Measurements from ENCODE around the gene ALPG. TPM values are rescaled to one million over a fixed set of nuclear protein-coding genes. Genes with fewer than 3 reads are reported as not detected.

The ALPG gene
- total RNA-seq, 1 donor from 2014 or later: 2.4 TPM

- H3K36me3 Mint-ChIP-seq (ENCODE audit: unreplicated experiment): peaks cover 6% of the 10 kb centered on the region
- DNase-seq: peak; percentile 70
- peaks cover 15% of the 10 kb centered on the region for H3K27me3 Mint-ChIP-seq (ENCODE audit: unreplicated experiment)
- no peak overlapping the region for H3K27ac Mint-ChIP-seq (ENCODE audit: unreplicated experiment)
- peaks cover 2% of the 10 kb centered on the region for H3K4me1 Mint-ChIP-seq (ENCODE audit: low read depth, unreplicated experiment)
- H3K9me3 Mint-ChIP-seq (ENCODE audit: unreplicated experiment): peaks cover 4% of the 10 kb centered on the region
- TF ChIP-seq CTCF (IDR thresholded peaks at IDR 0.05; ENCODE audit: partially characterized antibody, unreplicated experiment): no peak
- peak overlapping the region; percentile 82 for H3K4me3 Mint-ChIP-seq (ENCODE audit: unreplicated experiment)
Observed at GRCh38 chr2:232418466-232419244, 12.0 kb downstream of the ALPG start.

DNA sequence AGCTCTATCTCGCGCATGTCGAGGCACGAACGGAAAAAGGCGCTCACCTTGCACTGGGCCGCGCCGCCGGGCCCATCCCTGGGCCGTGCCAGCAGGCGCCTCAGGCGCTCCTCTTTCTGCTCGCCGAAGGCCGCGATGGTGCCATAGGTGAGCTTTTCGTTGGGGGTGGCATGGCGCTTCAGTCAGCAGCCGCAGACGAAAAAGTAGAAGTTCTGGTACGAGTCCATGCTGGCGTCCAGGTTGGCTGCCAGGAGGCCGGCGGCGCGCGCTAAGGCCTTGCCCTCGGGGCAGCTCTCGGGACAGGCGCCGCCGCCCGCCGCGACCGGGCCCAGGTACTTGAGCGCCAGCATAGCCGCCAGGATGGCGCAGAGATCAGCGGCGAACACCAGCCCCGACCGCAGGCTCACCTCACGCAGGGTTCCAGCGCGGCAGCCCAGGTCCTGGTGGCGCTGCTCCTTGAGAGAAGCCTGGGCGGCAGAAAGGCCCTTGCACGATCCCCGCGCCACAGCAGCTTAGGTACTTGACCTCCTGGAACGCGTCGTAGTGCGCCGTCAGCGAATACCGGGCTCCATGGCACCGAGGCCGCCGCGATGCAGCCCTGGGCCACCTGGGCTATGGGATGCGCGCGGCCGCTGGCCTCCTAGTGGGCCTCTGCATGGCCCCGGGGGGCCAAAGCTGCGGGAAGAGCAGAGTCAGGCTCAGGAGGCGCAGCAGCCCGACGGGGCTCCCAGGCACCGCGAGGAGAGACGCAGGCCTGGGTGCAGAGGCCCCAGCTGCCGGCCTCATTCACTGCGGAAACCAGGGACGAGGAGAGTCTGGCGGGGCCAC is 12.8 kb downstream of the ALPG start:
- no peak overlapping the region for H3K27ac Mint-ChIP-seq (ENCODE audit: unreplicated experiment)
- TF ChIP-seq CTCF (IDR thresholded peaks at IDR 0.05; ENCODE audit: partially characterized antibody, unreplicated experiment): no peak

GRCh38 chr2:232420073-232420454 is 13.4 kb downstream of the ALPG start:
- H3K27me3 Mint-ChIP-seq (ENCODE audit: unreplicated experiment): peaks cover 18% of the 10 kb centered on the region
- H3K27ac Mint-ChIP-seq (ENCODE audit: unreplicated experiment): no peak overlapping the region
- peak overlapping the region; percentile 68 for H3K4me3 Mint-ChIP-seq (ENCODE audit: unreplicated experiment)
- H3K36me3 Mint-ChIP-seq (ENCODE audit: unreplicated experiment): peaks cover 6% of the 10 kb centered on the region
- peaks cover 5% of the 10 kb centered on the region for H3K9me3 Mint-ChIP-seq (ENCODE audit: unreplicated experiment)
- peaks cover 2% of the 10 kb centered on the region for H3K4me1 Mint-ChIP-seq (ENCODE audit: low read depth, unreplicated experiment)
- TF ChIP-seq CTCF (IDR thresholded peaks at IDR 0.05; ENCODE audit: partially characterized antibody, unreplicated experiment): no peak
- DNase-seq: no peak

More for the DNA sequence above, 12.8 kb downstream of the ALPG start:
- peaks cover 6% of the 10 kb centered on the region for H3K36me3 Mint-ChIP-seq (ENCODE audit: unreplicated experiment)
- peak overlapping the region; percentile 82 for H3K4me3 Mint-ChIP-seq (ENCODE audit: unreplicated experiment)
- peaks cover 18% of the 10 kb centered on the region for H3K27me3 Mint-ChIP-seq (ENCODE audit: unreplicated experiment)
- DNase-seq: no peak
- peaks cover 2% of the 10 kb centered on the region for H3K4me1 Mint-ChIP-seq (ENCODE audit: low read depth, unreplicated experiment)
- H3K9me3 Mint-ChIP-seq (ENCODE audit: unreplicated experiment): peaks cover 5% of the 10 kb centered on the region

DNA sequence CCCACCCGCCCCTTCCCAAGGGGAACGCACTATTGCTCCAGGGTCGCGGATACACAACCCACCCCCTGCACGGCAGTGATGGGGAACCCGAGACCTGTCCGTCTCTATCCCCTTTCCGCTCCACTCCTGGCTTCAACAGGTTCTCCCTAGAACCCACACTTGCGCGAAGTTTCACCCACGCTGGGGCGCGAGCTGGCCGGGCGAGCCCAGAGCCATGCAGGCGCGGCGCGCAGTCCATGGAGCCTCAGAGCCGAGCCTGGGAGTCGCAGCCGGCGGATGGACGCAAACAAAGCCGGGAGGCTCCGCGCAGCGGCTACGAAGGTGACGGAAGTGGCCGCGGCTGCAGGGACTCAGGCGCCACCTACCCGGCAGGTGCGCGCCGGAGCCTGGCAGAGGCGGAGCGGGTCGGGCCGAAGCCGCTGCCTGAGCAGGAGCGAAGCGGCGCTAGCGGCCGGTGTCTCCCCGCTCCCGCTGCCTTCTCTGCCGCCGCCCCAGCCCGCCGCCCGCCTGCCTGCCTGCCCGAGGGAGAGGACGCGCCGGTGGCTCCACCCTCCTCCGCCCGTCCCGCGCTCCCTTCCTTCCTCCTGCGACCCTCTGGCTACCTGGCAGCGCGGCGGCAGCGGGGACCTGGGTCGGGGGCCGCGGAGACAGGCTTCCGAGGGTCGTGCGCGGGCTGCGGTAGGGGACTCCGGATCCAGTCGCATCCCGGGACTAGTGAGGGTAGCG is 14.0 kb downstream of the ALPG start:
- Mint-ChIP-seq H3K4me3 (ENCODE audit: unreplicated experiment) (peak overlapping the region; percentile 68), H3K4me1 (ENCODE audit: low read depth, unreplicated experiment) (peaks cover 2% of the 10 kb centered on the region), H3K27me3 (ENCODE audit: unreplicated experiment) (peaks cover 18% of the 10 kb centered on the region), H3K27ac (ENCODE audit: unreplicated experiment) (no peak overlapping the region), H3K9me3 (ENCODE audit: unreplicated experiment) (peaks cover 5% of the 10 kb centered on the region), H3K36me3 (ENCODE audit: unreplicated experiment) (peaks cover 6% of the 10 kb centered on the region)
- peak; percentile 71 for DNase-seq
- TF ChIP-seq CTCF (IDR thresholded peaks at IDR 0.05; ENCODE audit: partially characterized antibody, unreplicated experiment): no peak

Measured in glutamatergic neuron (in vitro differentiated cells).